Rectal smooth muscle tissue (tissue), 1 donor: ENCODE data around the gene RBFOX1.

Experiments used
- H3K27ac ChIP-seq: one replicate; pipeline ENCODE4 v1.7.0; 2013; ENCODE audit warnings: low read depth, low read length, inconsistent platforms
- H3K27me3 ChIP-seq: one replicate; pipeline ENCODE4 v1.7.0; 2013; ENCODE audit warnings: low read length; ENCODE audit not compliant: control insufficient read depth, insufficient read depth
- H3K36me3 ChIP-seq: one replicate; pipeline ENCODE4 v1.7.0; 2013; ENCODE audit warnings: low read length; ENCODE audit not compliant: control insufficient read depth, insufficient read depth
- H3K4me1 ChIP-seq: one replicate; pipeline ENCODE4 v1.7.0; 2013; ENCODE audit warnings: low read length; ENCODE audit not compliant: control insufficient read depth, insufficient read depth
- H3K4me3 ChIP-seq: one replicate; pipeline ENCODE4 v1.7.0; 2013; ENCODE audit warnings: low read length
- H3K9ac ChIP-seq: one replicate; pipeline ENCODE4 v1.7.0; 2013; ENCODE audit warnings: low read length

Gene RBFOX1

GRCh38 chr16:7381671-7382070 is 49.0 kb downstream of the RBFOX1 start:
- H3K9ac ChIP-seq = no peak overlapping the region
- H3K4me1 ChIP-seq = no peaks in the 10 kb centered on the region
- no peak overlapping the region for H3K27ac ChIP-seq
- no peaks in the 10 kb centered on the region for H3K27me3 ChIP-seq
- no peak overlapping the region for H3K4me3 ChIP-seq
- H3K36me3 ChIP-seq = no peaks in the 10 kb centered on the region

- Histone ChIP-seq H3K27ac (no peak overlapping the region), H3K27me3 (no peaks in the 10 kb centered on the region), H3K9ac (no peak overlapping the region), H3K4me3 (no peak overlapping the region), H3K4me1 (no peaks in the 10 kb centered on the region), H3K36me3 (no peaks in the 10 kb centered on the region)
Measured at GRCh38 chr16:7382521-7382920, 49.9 kb downstream of the RBFOX1 start.

- Histone ChIP-seq H3K36me3 (no peaks in the 10 kb centered on the region), H3K9ac (no peak overlapping the region), H3K27ac (no peak overlapping the region)
Measured at GRCh38 chr16:7390974-7391373, 58.3 kb downstream of the RBFOX1 start.

GRCh38 chr16:7391694-7392093 is 59.0 kb downstream of the RBFOX1 start:
- Histone ChIP-seq H3K27me3 (no peaks in the 10 kb centered on the region), H3K4me3 (no peak overlapping the region), H3K36me3 (no peaks in the 10 kb centered on the region), H3K4me1 (no peaks in the 10 kb centered on the region), H3K27ac (no peak overlapping the region), H3K9ac (no peak overlapping the region)

More at GRCh38 chr16:7390974-7391373, 58.3 kb downstream of the RBFOX1 start:
- no peaks in the 10 kb centered on the region for H3K4me1 ChIP-seq
- no peak overlapping the region for H3K4me3 ChIP-seq
- no peaks in the 10 kb centered on the region for H3K27me3 ChIP-seq

GRCh38 chr16:7392206-7392605 is 59.6 kb downstream of the RBFOX1 start:
- H3K36me3 ChIP-seq = no peaks in the 10 kb centered on the region
- no peak overlapping the region for H3K4me3 ChIP-seq
- no peaks in the 10 kb centered on the region for H3K4me1 ChIP-seq
- no peak overlapping the region for H3K27ac ChIP-seq
- no peak overlapping the region for H3K9ac ChIP-seq
- H3K27me3 ChIP-seq = no peaks in the 10 kb centered on the region

- Histone ChIP-seq H3K9ac (no peak overlapping the region), H3K27ac (no peak overlapping the region), H3K4me3 (no peak overlapping the region), H3K4me1 (no peaks in the 10 kb centered on the region), H3K36me3 (no peaks in the 10 kb centered on the region), H3K27me3 (no peaks in the 10 kb centered on the region)
Measured at GRCh38 chr16:7393680-7394079, 61.0 kb downstream of the RBFOX1 start.

GRCh38 chr16:7394720-7395336 is 62.2 kb downstream of the RBFOX1 start:
- Histone ChIP-seq H3K4me1 (no peaks in the 10 kb centered on the region), H3K27me3 (no peaks in the 10 kb centered on the region), H3K27ac (no peak overlapping the region), H3K9ac (no peak overlapping the region), H3K4me3 (no peak overlapping the region), H3K36me3 (no peaks in the 10 kb centered on the region)

- no peak overlapping the region for H3K4me3 ChIP-seq
- no peak overlapping the region for H3K27ac ChIP-seq
- no peaks in the 10 kb centered on the region for H3K36me3 ChIP-seq
- no peaks in the 10 kb centered on the region for H3K4me1 ChIP-seq
- H3K27me3 ChIP-seq = no peaks in the 10 kb centered on the region
- H3K9ac ChIP-seq = no peak overlapping the region
Measured at GRCh38 chr16:7397901-7398300, 65.3 kb downstream of the RBFOX1 start.

GRCh38 chr16:7398536-7398935 is 65.9 kb downstream of the RBFOX1 start:
- H3K4me1 ChIP-seq = no peaks in the 10 kb centered on the region
- no peaks in the 10 kb centered on the region for H3K36me3 ChIP-seq
- H3K9ac ChIP-seq = no peak overlapping the region
- H3K27ac ChIP-seq = no peak overlapping the region
- no peak overlapping the region for H3K4me3 ChIP-seq
- no peaks in the 10 kb centered on the region for H3K27me3 ChIP-seq

GRCh38 chr16:7399296-7399695 is 66.7 kb downstream of the RBFOX1 start:
- no peaks in the 10 kb centered on the region for H3K36me3 ChIP-seq
- no peaks in the 10 kb centered on the region for H3K4me1 ChIP-seq
- H3K27ac ChIP-seq = no peak overlapping the region
- no peak overlapping the region for H3K4me3 ChIP-seq
- H3K27me3 ChIP-seq = no peaks in the 10 kb centered on the region
- H3K9ac ChIP-seq = no peak overlapping the region

- Histone ChIP-seq H3K4me3 (no peak overlapping the region), H3K27ac (no peak overlapping the region), H3K4me1 (no peaks in the 10 kb centered on the region), H3K27me3 (no peaks in the 10 kb centered on the region), H3K9ac (no peak overlapping the region), H3K36me3 (no peaks in the 10 kb centered on the region)
Measured at GRCh38 chr16:7400117-7400890, 67.7 kb downstream of the RBFOX1 start.

GRCh38 chr16:7404217-7404616 is 71.6 kb downstream of the RBFOX1 start:
- Histone ChIP-seq H3K27me3 (no peaks in the 10 kb centered on the region), H3K4me1 (no peaks in the 10 kb centered on the region), H3K27ac (no peak overlapping the region), H3K36me3 (no peaks in the 10 kb centered on the region), H3K4me3 (no peak overlapping the region), H3K9ac (no peak overlapping the region)

- Histone ChIP-seq H3K27ac (no peak overlapping the region), H3K4me3 (no peak overlapping the region), H3K36me3 (no peaks in the 10 kb centered on the region), H3K9ac (no peak overlapping the region), H3K27me3 (no peaks in the 10 kb centered on the region), H3K4me1 (no peaks in the 10 kb centered on the region)
Measured at GRCh38 chr16:7405166-7405565, 72.5 kb downstream of the RBFOX1 start.
